ENCODE measurements around the gene RHOG.

DNA sequence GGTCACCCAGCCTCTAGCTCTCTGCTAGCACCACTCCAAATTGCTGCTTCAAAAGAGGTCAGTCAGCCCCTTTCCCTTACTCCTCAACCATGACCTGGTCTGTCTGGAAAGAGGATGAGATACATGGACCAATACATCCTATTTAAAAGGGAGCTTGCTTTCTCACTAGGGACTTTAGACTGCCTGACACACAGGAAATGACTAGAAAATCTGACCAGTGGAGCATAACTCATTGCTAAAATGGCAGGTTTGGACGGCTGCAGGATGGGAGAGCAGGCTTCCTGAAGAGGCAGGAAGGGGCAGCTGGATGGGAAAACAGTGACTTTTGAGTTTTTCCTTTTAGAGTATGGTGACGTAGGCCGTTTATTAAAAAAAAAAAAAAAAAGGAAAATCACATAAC is 40.0 kb upstream of the RHOG start:
- TF ChIP-seq REST (IDR thresholded peaks at IDR 0.05; ENCODE audit: low read depth) = no peak
- TF ChIP-seq RAD21 (IDR thresholded peaks at IDR 0.05; ENCODE audit: low read depth) = no peak
- TF ChIP-seq ZBTB7A (IDR thresholded peaks at IDR 0.05; ENCODE audit: low read depth) = no peak
- TF ChIP-seq FOXM1 (IDR thresholded peaks at IDR 0.05; ENCODE audit: borderline replicate concordance, low read depth) = no peak
- no peak for TF ChIP-seq TAF1 (IDR thresholded peaks at IDR 0.05; ENCODE audit: low read depth)
